ENCODE results near the gene DMD.

Gene DMD

GRCh38 chrX:32489125-32489524, 722.2 kb downstream of the DMD start:
- ChIA-PET POLR2A (no interaction called here), CTCF (no interaction called here)
- no peak for TF ChIP-seq CTCF (IDR thresholded peaks at IDR 0.05; ENCODE audit: control extremely low read depth, extremely low read depth, low read depth, missing control alignments)
- no peak for DNase-seq (ENCODE audit: extremely low spot score)

- CTCF ChIA-PET, result no interaction called here
- DNase-seq (ENCODE audit: extremely low spot score), result no peak
Observed at GRCh38 chrX:32483534-32484136, 727.7 kb downstream of the DMD start.

GRCh38 chrX:32480019-32480418, 731.3 kb downstream of the DMD start:
- ChIA-PET POLR2A (no interaction called here), CTCF (no interaction called here)
- TF ChIP-seq CTCF (IDR thresholded peaks at IDR 0.05; ENCODE audit: control extremely low read depth, extremely low read depth, low read depth, missing control alignments), result no peak
- no peak for DNase-seq (ENCODE audit: extremely low spot score)

More at GRCh38 chrX:32483534-32484136, 727.7 kb downstream of the DMD start:
- TF ChIP-seq CTCF (IDR thresholded peaks at IDR 0.05; ENCODE audit: control extremely low read depth, extremely low read depth, low read depth, missing control alignments), result peak; percentile 11
- POLR2A ChIA-PET, result no interaction called here

- ChIA-PET CTCF (no interaction called here), POLR2A (no interaction called here)
- no peak for DNase-seq (ENCODE audit: extremely low spot score)
- no peak for TF ChIP-seq CTCF (IDR thresholded peaks at IDR 0.05; ENCODE audit: control extremely low read depth, extremely low read depth, low read depth, missing control alignments)
Observed at GRCh38 chrX:32472364-32472763, 739.0 kb downstream of the DMD start.

- no peak for TF ChIP-seq CTCF (IDR thresholded peaks at IDR 0.05; ENCODE audit: control extremely low read depth, extremely low read depth, low read depth, missing control alignments)
- ChIA-PET CTCF (no interaction called here), POLR2A (no interaction called here)
- DNase-seq (ENCODE audit: extremely low spot score), result no peak
Observed at GRCh38 chrX:32455704-32456103, 755.6 kb downstream of the DMD start.

- ChIA-PET CTCF (interaction anchor here (1.0 kb wide), 1 partner anchor 9 kb away, joined by 3 read pairs; no protein-coding TSS in a partner anchor), POLR2A (no interaction called here)
- DNase-seq (ENCODE audit: extremely low spot score), result no peak
- no peak for TF ChIP-seq CTCF (IDR thresholded peaks at IDR 0.05; ENCODE audit: control extremely low read depth, extremely low read depth, low read depth, missing control alignments)
Observed at GRCh38 chrX:32451954-32452695, 759.2 kb downstream of the DMD start.

Data from GM10248 (cell line).